Hepatocyte (in vitro differentiated cells): Measurements from ENCODE around the gene CREBL2. TPM values are rescaled to one million over a fixed set of nuclear protein-coding genes. Genes with fewer than 3 reads are reported as not detected.

Experiments
- DNase-seq: peaks from one replicate; pipeline ENCODE4 v3.0.0-alpha.2; 2016; ENCODE audit warnings: low spot score
- H2AFZ ChIP-seq: fragments of 200-600 bp; sonication (generic); 2 replicates; pipeline ENCODE4 v1.6.0; 2016; ENCODE audit warnings: antibody characterized with exemption, mild to moderate bottlenecking
- H3K27ac ChIP-seq: fragments of 200-600 bp; sonication (generic); 2 replicates; pipeline ENCODE4 v1.5.1; 2016; ENCODE audit warnings: mild to moderate bottlenecking
- H3K27me3 ChIP-seq: fragments of 200-600 bp; sonication (generic); 2 replicates; pipeline ENCODE4 v1.6.1; 2016
- H3K36me3 ChIP-seq: fragments of 200-600 bp; sonication (generic); replicated peaks from 2 replicates; pipeline ENCODE4 v1.5.1; 2016; ENCODE audit warnings: low read depth; ENCODE audit not compliant: insufficient read depth
- H3K4me1 ChIP-seq: fragments of 200-600 bp; sonication (generic); 2 replicates; pipeline ENCODE4 v1.5.1; 2016; ENCODE audit warnings: mild to moderate bottlenecking, moderate library complexity; ENCODE audit not compliant: insufficient read depth
- H3K4me2 ChIP-seq: fragments of 200-600 bp; sonication (generic); 2 replicates; pipeline ENCODE4 v1.6.0; 2016
- H3K4me3 ChIP-seq: fragments of 200-600 bp; sonication (generic); 2 replicates; pipeline ENCODE4 v1.5.1; 2016; ENCODE audit warnings: mild to moderate bottlenecking
- H3K79me2 ChIP-seq: fragments of 200-600 bp; sonication (generic); 2 replicates; pipeline ENCODE4 v1.6.0; 2017; ENCODE audit warnings: mild to moderate bottlenecking
- H3K9me2 ChIP-seq: fragments of 200-600 bp; sonication (generic); replicated peaks from 2 replicates; pipeline ENCODE4 v1.6.0; 2017; ENCODE audit warnings: mild to moderate bottlenecking; ENCODE audit not compliant: insufficient read depth
- H3K9me3 ChIP-seq: fragments of 200-600 bp; sonication (generic); 2 replicates; pipeline ENCODE4 v1.5.1; 2016; ENCODE audit warnings: low read depth, mild to moderate bottlenecking
- H4K20me1 ChIP-seq: fragments of 200-600 bp; sonication (generic); 2 replicates; pipeline ENCODE4 v1.6.0; 2016; ENCODE audit warnings: mild to moderate bottlenecking; ENCODE audit not compliant: insufficient read depth, poor library complexity, severe bottlenecking
- EZH2 ChIP-seq: fragments of 200-600 bp; sonication (generic); IDR thresholded peaks from 2 replicates; pipeline ENCODE4 v1.6.1; 2016; ENCODE audit warnings: antibody characterized with exemption, mild to moderate bottlenecking, borderline replicate concordance
- EZH2phosphoT487 ChIP-seq: fragments of 200-600 bp; sonication (generic); IDR thresholded peaks from one replicate; pipeline ENCODE4 v1.6.1; 2018; ENCODE audit warnings: antibody characterized with exemption, mild to moderate bottlenecking, low read depth, moderate library complexity; ENCODE audit not compliant: unreplicated experiment, severe bottlenecking
- WGBS: methylation state at CpG from one replicate; pipeline ENCODE4 v1.1.6; 2016; ENCODE audit warnings: low lambda C conversion rate; ENCODE audit errors: missing lambda C conversion rate; 5-methylcytosine and 5-hydroxymethylcytosine counted together
- polyA plus RNA-seq: library from polyadenylated mRNA; unstranded; fragments of >200 nt; fragmentation: Nextera tagmentation; extraction: Ambion mirVana; gene quantifications from 2 replicates; pipeline ENCODE4 v1.2.1, GENCODE V29; 2016
- total RNA-seq: library from RNA; depleted of rRNA; stranded (reverse); fragments of >200 nt; gene quantifications from 2 replicates; pipeline ENCODE4 v1.2.3, GENCODE V29; 2014
- TF ChIP-seq, protein P1 (sequence below): fragments of 200-600 bp; sonication (generic); IDR thresholded peaks from 2 replicates; pipeline ENCODE4 v1.5.1; 2016; ENCODE audit warnings: antibody characterized with exemption, mild to moderate bottlenecking; ENCODE audit not compliant: poor library complexity

CREBL2 gene
- total and polyA plus RNA-seq, 2 experiments from 2014 or later, result 11.4 to 19.4 TPM

DNA sequence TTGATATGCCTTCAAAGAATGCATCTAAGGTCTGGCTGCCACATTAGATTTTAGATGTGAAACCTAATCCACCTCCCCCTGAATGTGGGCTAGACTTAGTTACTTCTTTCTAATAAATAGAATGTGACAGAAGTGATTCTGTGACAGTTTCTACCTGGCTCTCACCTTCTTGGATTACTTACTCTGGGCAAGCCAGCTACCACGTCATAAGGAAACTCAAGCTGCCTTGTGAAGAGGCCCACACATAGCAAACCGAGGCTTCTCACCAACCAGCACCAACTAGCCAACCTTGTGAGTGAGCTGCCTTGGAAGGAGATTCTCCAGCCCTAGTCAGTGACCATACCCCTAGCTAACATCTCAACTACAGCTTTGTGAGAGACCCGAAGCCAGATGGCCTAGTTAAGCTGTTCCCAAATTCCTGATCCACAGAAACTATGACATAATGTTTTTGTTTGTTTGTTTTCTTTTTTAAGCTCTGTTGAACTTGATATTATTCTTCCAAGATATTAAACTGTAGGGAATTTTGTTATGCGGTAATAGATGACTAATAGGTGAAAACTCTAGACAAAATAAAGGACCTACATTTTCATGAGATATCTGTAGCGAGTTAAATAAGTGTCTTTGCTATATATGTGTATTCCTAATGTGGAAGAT is 78.1 kb downstream of the CREBL2 start:
- H2AFZ ChIP-seq, result no peak overlapping the region

GRCh38 chr12:12691549-12691948 is 79.9 kb downstream of the CREBL2 start:
- H3K4me3 ChIP-seq, result no peak overlapping the region
- no peak overlapping the region for H3K27ac ChIP-seq
- no peak for TF ChIP-seq EZH2
- TF ChIP-seq, protein P1, sequence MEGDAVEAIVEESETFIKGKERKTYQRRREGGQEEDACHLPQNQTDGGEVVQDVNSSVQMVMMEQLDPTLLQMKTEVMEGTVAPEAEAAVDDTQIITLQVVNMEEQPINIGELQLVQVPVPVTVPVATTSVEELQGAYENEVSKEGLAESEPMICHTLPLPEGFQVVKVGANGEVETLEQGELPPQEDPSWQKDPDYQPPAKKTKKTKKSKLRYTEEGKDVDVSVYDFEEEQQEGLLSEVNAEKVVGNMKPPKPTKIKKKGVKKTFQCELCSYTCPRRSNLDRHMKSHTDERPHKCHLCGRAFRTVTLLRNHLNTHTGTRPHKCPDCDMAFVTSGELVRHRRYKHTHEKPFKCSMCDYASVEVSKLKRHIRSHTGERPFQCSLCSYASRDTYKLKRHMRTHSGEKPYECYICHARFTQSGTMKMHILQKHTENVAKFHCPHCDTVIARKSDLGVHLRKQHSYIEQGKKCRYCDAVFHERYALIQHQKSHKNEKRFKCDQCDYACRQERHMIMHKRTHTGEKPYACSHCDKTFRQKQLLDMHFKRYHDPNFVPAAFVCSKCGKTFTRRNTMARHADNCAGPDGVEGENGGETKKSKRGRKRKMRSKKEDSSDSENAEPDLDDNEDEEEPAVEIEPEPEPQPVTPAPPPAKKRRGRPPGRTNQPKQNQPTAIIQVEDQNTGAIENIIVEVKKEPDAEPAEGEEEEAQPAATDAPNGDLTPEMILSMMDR, result no peak
- TF ChIP-seq EZH2phosphoT487, result no peak
- WGBS, result 93% methylated on average over 2 of the region's 2 CpGs
- H3K27me3 ChIP-seq, result no peaks in the 10 kb centered on the region
- no peak overlapping the region for H3K4me2 ChIP-seq
- no peaks in the 10 kb centered on the region for H3K9me3 ChIP-seq
- H3K36me3 ChIP-seq, result no peaks in the 10 kb centered on the region
- no peaks in the 10 kb centered on the region for H3K4me1 ChIP-seq
- DNase-seq, result no peak
- no peaks in the 10 kb centered on the region for H4K20me1 ChIP-seq
- H3K79me2 ChIP-seq, result no peaks in the 10 kb centered on the region
- H2AFZ ChIP-seq, result no peak overlapping the region
- no peaks in the 10 kb centered on the region for H3K9me2 ChIP-seq

More for the DNA sequence above, 78.1 kb downstream of the CREBL2 start:
- Histone ChIP-seq H3K27ac (no peak overlapping the region), H3K9me2 (no peaks in the 10 kb centered on the region), H3K4me2 (no peak overlapping the region), H3K79me2 (no peaks in the 10 kb centered on the region), H3K27me3 (no peaks in the 10 kb centered on the region), H3K9me3 (no peaks in the 10 kb centered on the region), H3K4me3 (no peak overlapping the region), H3K4me1 (no peaks in the 10 kb centered on the region), H4K20me1 (no peaks in the 10 kb centered on the region), H3K36me3 (no peaks in the 10 kb centered on the region)
- WGBS, result 83% methylated on average over 5 of the region's 5 CpGs
- DNase-seq, result no peak
- TF ChIP-seq EZH2 (no peak), EZH2phosphoT487 (no peak)
- TF ChIP-seq, protein P1, result no peak

DNA sequence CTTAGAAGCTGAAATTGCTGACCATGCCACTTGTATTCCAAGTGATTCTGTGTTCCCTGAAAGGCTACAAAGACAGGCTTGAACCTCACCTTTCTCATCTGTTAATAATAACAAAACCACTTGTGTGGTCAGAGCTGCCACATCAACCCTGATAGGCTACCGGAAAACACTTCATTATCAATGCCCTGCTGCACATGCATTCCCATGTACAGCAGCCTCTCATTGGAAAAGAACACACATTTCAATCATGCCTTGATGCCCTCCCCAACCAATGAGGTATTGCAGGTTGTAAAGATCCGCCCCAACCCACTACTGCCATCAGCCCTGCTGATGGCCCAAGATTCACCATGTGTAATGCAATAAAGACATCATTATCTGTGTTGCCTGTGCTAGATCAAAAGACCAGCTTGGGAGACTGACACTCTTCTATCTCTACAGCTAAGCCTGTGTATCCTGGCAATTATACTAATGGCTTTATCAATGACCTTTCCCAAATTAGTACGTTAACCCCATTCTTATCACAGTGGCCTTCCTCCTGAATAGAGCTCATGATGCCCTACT is 81.5 kb downstream of the CREBL2 start:
- no peaks in the 10 kb centered on the region for H3K9me2 ChIP-seq
- H3K9me3 ChIP-seq, result no peaks in the 10 kb centered on the region
- H3K27ac ChIP-seq, result no peak overlapping the region
- H3K27me3 ChIP-seq, result no peaks in the 10 kb centered on the region
- no peak for DNase-seq
- no peak overlapping the region for H3K4me2 ChIP-seq
- no peaks in the 10 kb centered on the region for H4K20me1 ChIP-seq
- TF ChIP-seq EZH2phosphoT487 (no peak), EZH2 (no peak)
- TF ChIP-seq, protein P1, result no peak
- no peaks in the 10 kb centered on the region for H3K4me1 ChIP-seq
- no peaks in the 10 kb centered on the region for H3K36me3 ChIP-seq
- no peak overlapping the region for H3K4me3 ChIP-seq
- no peak overlapping the region for H2AFZ ChIP-seq
- 34% methylated on average over 3 of the region's 3 CpGs for WGBS
- H3K79me2 ChIP-seq, result no peaks in the 10 kb centered on the region

Other genes starting within 250 kb of the CREBL2 start
- gene DUSP16, start 49.0 kb upstream of the CREBL2 start, total RNA-seq, result 74.1 and 78.0 TPM in 2 replicates
- 13.4 and 14.3 TPM in 2 replicates for gene DUSP16, start 49.0 kb upstream of the CREBL2 start, polyA plus RNA-seq
- 0.16 and 0.50 TPM in 2 replicates for gene GPR19, start 84.3 kb downstream of the CREBL2 start, total RNA-seq
- gene GPR19, start 84.3 kb downstream of the CREBL2 start, polyA plus RNA-seq, result 0.44 and 0.74 TPM in 2 replicates
- 44.8 and 46.0 TPM in 2 replicates for gene CDKN1B, start 105.5 kb downstream of the CREBL2 start, total RNA-seq
- gene CDKN1B, start 105.5 kb downstream of the CREBL2 start, polyA plus RNA-seq, result 4.2 and 7.0 TPM in 2 replicates
- gene APOLD1, start 173.8 kb downstream of the CREBL2 start, total RNA-seq, result 5.6 and 6.0 TPM in 2 replicates
- 1.5 and 3.8 TPM in 2 replicates for gene APOLD1, start 173.8 kb downstream of the CREBL2 start, polyA plus RNA-seq
- 69.4 and 74.4 TPM in 2 replicates for gene DDX47, start 201.5 kb downstream of the CREBL2 start, total RNA-seq
- gene DDX47, start 201.5 kb downstream of the CREBL2 start, polyA plus RNA-seq, result 51.6 and 56.2 TPM in 2 replicates